AG09309 (cell line): ENCODE results near the gene CRAMP1.

Experiments
- DNase-seq: peaks from one replicate; pipeline ENCODE4 v3.0.0-alpha.2; 2010; ENCODE audit warnings: low read depth
- H3K4me3 ChIP-seq: 2 replicates; pipeline ENCODE4 v1.5.1; 2011; ENCODE audit warnings: mild to moderate bottlenecking, low read depth, low read length, moderate library complexity; ENCODE audit not compliant: control insufficient read depth
- CTCF ChIP-seq: IDR thresholded peaks from 2 replicates; pipeline ENCODE4 v1.5.1; 2011; ENCODE audit warnings: mild to moderate bottlenecking, low read depth, low read length, inconsistent platforms; ENCODE audit not compliant: insufficient read depth, control insufficient read depth; ENCODE audit errors: missing control alignments

The CRAMP1 gene

GRCh38 chr16:1612320-1613111, at the start of gene CRAMP1:
TSS of gene CRAMP1 (plus strand) at chr16:1612360. CDS start at chr16:1614640, 2,280 bp downstream.
- no peak for DNase-seq
- TF ChIP-seq CTCF, result no peak
- H3K4me3 ChIP-seq, result peak within 1 kb of the TSS; percentile 94

- no peak for TF ChIP-seq CTCF
- no peak for DNase-seq
- H3K4me3 ChIP-seq, result no peak overlapping the region
These were observed 48.4 kb upstream of the CRAMP1 start for GRCh38 chr16:1563786-1564185.

- peak; percentile 26 for TF ChIP-seq CTCF
- no peak for DNase-seq
- H3K4me3 ChIP-seq, result no peak overlapping the region
These were observed 47.8 kb upstream of the CRAMP1 start for GRCh38 chr16:1564325-1564724.

GRCh38 chr16:1565083-1565805, 46.9 kb upstream of the CRAMP1 start:
- no peak for DNase-seq
- H3K4me3 ChIP-seq, result no peak overlapping the region
- TF ChIP-seq CTCF, result no peak

GRCh38 chr16:1567988-1568387, 44.2 kb upstream of the CRAMP1 start:
- no peak for TF ChIP-seq CTCF
- no peak overlapping the region for H3K4me3 ChIP-seq
- no peak for DNase-seq

GRCh38 chr16:1571012-1571671, 41.0 kb upstream of the CRAMP1 start:
- TF ChIP-seq CTCF, result no peak
- no peak overlapping the region for H3K4me3 ChIP-seq
- no peak for DNase-seq
